HEK293 (cell line): ENCODE results near the gene CYP2C8.

Experiments used
- CTCF ChIA-PET: fragments of 350-600 bp; formaldehyde crosslinking; extraction: SDS; loops from one replicate; lab custom pipeline; 2021; ENCODE audit warnings: antibody characterized with exemption; lab: Yijun Ruan, JAX
- POLR2A ChIA-PET: fragments of 300-600 bp; formaldehyde crosslinking; extraction: SDS; loops from one replicate; lab custom pipeline; 2020; ENCODE audit warnings: antibody characterized with exemption, inconsistent platforms; lab: Yijun Ruan, JAX
- H3K27ac ChIP-seq: fragments of 200-500 bp; sonication (Bioruptor generic); 2 replicates; pipeline ENCODE4 v1.5.1; 2014; ENCODE audit warnings: low read depth, low read length, control low read depth, inconsistent platforms; ENCODE audit errors: extremely low read depth
- H3K36me3 ChIP-seq, 2 experiments: fragments of 200-500 bp in 1 of 2; sonication (Bioruptor generic) in 1 of 2; 1 replicate in 1 of 2; 2 replicates in 1 of 2; pipeline ENCODE4 v1.5.1; 2014 to 2017; ENCODE audit warnings: inconsistent platforms in 2 of 2, low read length in 2 of 2; ENCODE audit not compliant: control insufficient read depth in 2 of 2, insufficient read depth in 1 of 2
- H3K4me1 ChIP-seq: fragments of 200-500 bp; sonication (Bioruptor generic); 2 replicates; pipeline ENCODE4 v1.5.1; 2014; ENCODE audit warnings: mild to moderate bottlenecking, low read length, inconsistent platforms; ENCODE audit not compliant: control insufficient read depth, insufficient read depth
- H3K4me3 ChIP-seq: 2 replicates; pipeline ENCODE4 v1.5.1; 2011; ENCODE audit warnings: low read depth, mild to moderate bottlenecking, control low read depth, low read length, moderate library complexity
- H3K9me3 ChIP-seq: fragments of 200-500 bp; sonication (Bioruptor generic); 2 replicates; pipeline ENCODE4 v1.5.1; 2014; ENCODE audit warnings: low read depth, low read length, inconsistent platforms; ENCODE audit not compliant: control insufficient read depth, insufficient read depth
- BCL6B ChIP-seq: fragments of 450-650 bp; formaldehyde crosslinking; IDR thresholded peaks from 2 replicates; pipeline ENCODE4 v1.5.1; 2017; ENCODE audit warnings: missing biosample characterization, missing genetic modification characterization
- GLI4 ChIP-seq: fragments of 450-650 bp; formaldehyde crosslinking; IDR thresholded peaks from 2 replicates; pipeline ENCODE4 v1.5.1; 2016; ENCODE audit warnings: missing biosample characterization, missing genetic modification characterization
- KLF7 ChIP-seq: fragments of 450-650 bp; formaldehyde crosslinking; IDR thresholded peaks from 2 replicates; pipeline ENCODE4 v1.5.1; 2016; ENCODE audit warnings: missing biosample characterization, missing genetic modification characterization, borderline replicate concordance
- REPIN1 ChIP-seq: fragments of 450-650 bp; formaldehyde crosslinking; IDR thresholded peaks from 2 replicates; pipeline ENCODE4 v1.5.1; 2017; ENCODE audit warnings: missing biosample characterization, missing genetic modification characterization, low read depth
- SETDB1 ChIP-seq: IDR thresholded peaks from one replicate; pipeline ENCODE4 v1.6.1; 2017; ENCODE audit warnings: mild to moderate bottlenecking, low read length, moderate library complexity, mixed read lengths; ENCODE audit not compliant: insufficient read length
- TCF7L2 ChIP-seq: IDR thresholded peaks from 2 replicates; pipeline ENCODE4 v1.6.1; 2011; ENCODE audit warnings: low read depth, mild to moderate bottlenecking, inconsistent platforms, low read length, moderate library complexity, borderline replicate concordance
- TRIM28 ChIP-seq: IDR thresholded peaks from 2 replicates; pipeline ENCODE4 v1.6.1; 2011; ENCODE audit warnings: low read length, control low read depth, borderline replicate concordance
- YY2 ChIP-seq: fragments of 450-650 bp; formaldehyde crosslinking; IDR thresholded peaks from 2 replicates; pipeline ENCODE4 v1.5.1; 2016; ENCODE audit warnings: missing biosample characterization, missing genetic modification characterization
- ZBTB17 ChIP-seq: fragments of 450-650 bp; formaldehyde crosslinking; IDR thresholded peaks from 2 replicates; pipeline ENCODE4 v1.5.1; 2016; ENCODE audit warnings: missing biosample characterization, missing genetic modification characterization
- ZFP37 ChIP-seq: fragments of 450-650 bp; formaldehyde crosslinking; IDR thresholded peaks from 2 replicates; pipeline ENCODE4 v1.5.1; 2016; ENCODE audit warnings: missing biosample characterization, missing genetic modification characterization
- ZNF202 ChIP-seq: fragments of 450-650 bp; formaldehyde crosslinking; IDR thresholded peaks from 2 replicates; pipeline ENCODE4 v1.5.1; 2016; ENCODE audit warnings: missing biosample characterization, missing genetic modification characterization, borderline replicate concordance
- ZNF221 ChIP-seq: fragments of 450-650 bp; formaldehyde crosslinking; IDR thresholded peaks from 2 replicates; pipeline ENCODE4 v1.5.1; 2017; ENCODE audit warnings: missing biosample characterization, missing genetic modification characterization, borderline replicate concordance
- ZNF274 ChIP-seq, 2 experiments: fragments of 200-500 bp in 1 of 2; fragments of 450-650 bp in 1 of 2; sonication (Bioruptor generic) in 1 of 2; formaldehyde crosslinking in 1 of 2; IDR thresholded peaks; 2 replicates each; pipeline versions ENCODE4 v1.5.1 to v1.6.1; 2014 to 2016; ENCODE audit warnings: borderline replicate concordance in 1 of 2, inconsistent platforms in 1 of 2, low read length in 1 of 2, missing biosample characterization in 1 of 2, missing genetic modification characterization in 1 of 2
- ZNF324 ChIP-seq: fragments of 450-650 bp; formaldehyde crosslinking; IDR thresholded peaks from 2 replicates; pipeline ENCODE4 v1.5.1; 2016; ENCODE audit warnings: missing biosample characterization, missing genetic modification characterization
- ZNF362 ChIP-seq: fragments of 450-650 bp; formaldehyde crosslinking; IDR thresholded peaks from 2 replicates; pipeline ENCODE4 v1.5.1; 2016; ENCODE audit warnings: missing biosample characterization, missing genetic modification characterization
- ZNF366 ChIP-seq: fragments of 450-650 bp; formaldehyde crosslinking; conservative IDR thresholded peaks from 2 replicates; pipeline ENCODE4 v1.5.1; 2016; ENCODE audit warnings: missing biosample characterization, missing genetic modification characterization
- ZNF394 ChIP-seq: fragments of 450-650 bp; formaldehyde crosslinking; IDR thresholded peaks from 2 replicates; pipeline ENCODE4 v1.5.1; 2016; ENCODE audit warnings: missing biosample characterization, missing genetic modification characterization, mild to moderate bottlenecking, moderate library complexity, borderline replicate concordance
- ZNF560 ChIP-seq: fragments of 450-650 bp; formaldehyde crosslinking; IDR thresholded peaks from 2 replicates; pipeline ENCODE4 v1.5.1; 2017; ENCODE audit warnings: missing biosample characterization, missing genetic modification characterization, borderline replicate concordance
- ZNF692 ChIP-seq: fragments of 450-650 bp; formaldehyde crosslinking; IDR thresholded peaks from 2 replicates; pipeline ENCODE4 v1.5.1; 2016; ENCODE audit warnings: missing biosample characterization, missing genetic modification characterization
- ZNF704 ChIP-seq: fragments of 450-650 bp; formaldehyde crosslinking; IDR thresholded peaks from 2 replicates; pipeline ENCODE4 v1.5.1; 2016; ENCODE audit warnings: missing biosample characterization, missing genetic modification characterization
- ZNF747 ChIP-seq: fragments of 450-650 bp; formaldehyde crosslinking; IDR thresholded peaks from 2 replicates; pipeline ENCODE4 v1.5.1; 2016; ENCODE audit warnings: missing biosample characterization, missing genetic modification characterization
- ZNF785 ChIP-seq: fragments of 450-650 bp; formaldehyde crosslinking; IDR thresholded peaks from 2 replicates; pipeline ENCODE4 v1.5.1; 2016; ENCODE audit warnings: missing biosample characterization, missing genetic modification characterization
- ZNF791 ChIP-seq: fragments of 450-650 bp; formaldehyde crosslinking; IDR thresholded peaks from 2 replicates; pipeline ENCODE4 v1.5.1; 2016; ENCODE audit warnings: missing biosample characterization, missing genetic modification characterization
- ZSCAN4 ChIP-seq: fragments of 450-650 bp; formaldehyde crosslinking; IDR thresholded peaks from 2 replicates; pipeline ENCODE4 v1.5.1; 2017; ENCODE audit warnings: missing biosample characterization, missing genetic modification characterization

Gene CYP2C8

GRCh38 chr10:94997741-94998174, 71.5 kb downstream of the CYP2C8 start:
- no peaks in the 10 kb centered on the region for H3K36me3 ChIP-seq
- ChIA-PET CTCF (no interaction called here), POLR2A (no interaction called here)
- no peak overlapping the region for H3K27ac ChIP-seq
- no peak for TF ChIP-seq ZNF274 (IDR thresholded peaks at IDR 0.05; ENCODE audit: low read length)
- no peak for TF ChIP-seq ZNF274 (tag by site-specific recombination; IDR thresholded peaks at IDR 0.05; ENCODE audit: borderline replicate concordance)
- no peaks in the 10 kb centered on the region for H3K4me1 ChIP-seq
- H3K9me3 ChIP-seq: no peaks in the 10 kb centered on the region
- no peak overlapping the region for H3K4me3 ChIP-seq

GRCh38 chr10:94992811-94993210, 76.5 kb downstream of the CYP2C8 start:
- no peak overlapping the region for H3K4me3 ChIP-seq
- no peaks in the 10 kb centered on the region for H3K4me1 ChIP-seq
- TF ChIP-seq REPIN1 (tag by site-specific recombination) (no peak), ZNF785 (tag by site-specific recombination) (no peak), TCF7L2 (no peak), GLI4 (tag by site-specific recombination) (no peak), ZNF791 (tag by site-specific recombination) (no peak), BCL6B (no peak), YY2 (tag by site-specific recombination) (no peak), ZNF394 (tag by site-specific recombination) (no peak), ZSCAN4 (tag by site-specific recombination) (no peak), TRIM28 (no peak), ZNF747 (tag by site-specific recombination) (no peak)
- TF ChIP-seq, all 188 proteins: peak for 0
- ChIA-PET POLR2A (no interaction called here), CTCF (no interaction called here)
- no peak overlapping the region for H3K27ac ChIP-seq
- no peaks in the 10 kb centered on the region for H3K36me3 ChIP-seq
- H3K9me3 ChIP-seq: no peaks in the 10 kb centered on the region

- no peaks in the 10 kb centered on the region for H3K36me3 ChIP-seq
- TF ChIP-seq ZBTB17 (tag by site-specific recombination) (no peak), ZNF324 (no peak), ZNF221 (tag by site-specific recombination) (no peak), ZNF366 (tag by site-specific recombination) (peak; percentile 35; the same call in 1 of the 2 replicates), ZNF362 (tag by site-specific recombination) (peak; percentile 72), ZFP37 (tag by site-specific recombination) (0 out of 2 replicates have a peak, but pooled peaks have one; percentile 53), ZNF704 (tag by site-specific recombination) (no peak), ZNF560 (tag by site-specific recombination) (no peak), KLF7 (no peak), SETDB1 (peak; percentile 85), ZNF692 (tag by site-specific recombination) (no peak), ZNF202 (no peak)
These were observed 77.9 kb downstream of the CYP2C8 start for GRCh38 chr10:94991243-94991888.

More at GRCh38 chr10:94991243-94991888, 77.9 kb downstream of the CYP2C8 start:
- Histone ChIP-seq H3K4me1 (no peaks in the 10 kb centered on the region), H3K4me3 (no peak overlapping the region), H3K27ac (no peak overlapping the region), H3K9me3 (no peaks in the 10 kb centered on the region)
- POLR2A ChIA-PET: no interaction called here
- CTCF ChIA-PET: interaction anchor here (0.6 kb wide), 1 partner anchor 1981 kb away, joined by 4 read pairs; no protein-coding TSS in a partner anchor
